Activated B cell treated with CpG ODN at 0.5 μM for 24 hours (primary cell): Measurements from ENCODE around the gene BACE1. TPM values are rescaled to one million over a fixed set of nuclear protein-coding genes. Genes with fewer than 3 reads are reported as not detected.

Source experiments
- ATAC-seq: fragments of 200-7000 bp; cut with Tn5 transposase; one replicate; pipeline ENCODE4 v1.10.0; 2021; ENCODE audit warnings: low read depth, mild to moderate bottlenecking, moderate library complexity
- CTCF ChIA-PET: fragments of 350-600 bp; sonication (Branson Sonifier 250); formaldehyde crosslinking; loops from one replicate; lab custom pipeline; 2021; ENCODE audit warnings: antibody characterized with exemption; lab: Charles Lee
- POLR2A ChIA-PET: fragments of 350-600 bp; sonication (Branson Sonifier 250); formaldehyde crosslinking; loops from one replicate; lab custom pipeline; 2021; ENCODE audit warnings: antibody characterized with exemption; lab: Charles Lee
- DNase-seq: peaks from one replicate; pipeline ENCODE4 v3.0.0; 2022
- H3K27ac Mint-ChIP-seq: one replicate; pipeline ENCODE4 v1.8.0; 2020; ENCODE audit warnings: mixed read lengths
- H3K27me3 Mint-ChIP-seq: one replicate; pipeline ENCODE4 v1.8.0; 2021; ENCODE audit warnings: mixed read lengths
- H3K36me3 Mint-ChIP-seq: one replicate; pipeline ENCODE4 v1.8.0; 2021; ENCODE audit warnings: low read depth, mixed read lengths
- H3K4me1 Mint-ChIP-seq: one replicate; pipeline ENCODE4 v1.8.0; 2021; ENCODE audit warnings: mixed read lengths
- H3K4me3 Mint-ChIP-seq: one replicate; pipeline ENCODE4 v1.8.0; 2020; ENCODE audit warnings: mild to moderate bottlenecking, mixed read lengths
- H3K9me3 Mint-ChIP-seq: one replicate; pipeline ENCODE4 v1.8.0; 2020; ENCODE audit warnings: mixed read lengths
- intact Hi-C: fragments of 100-400 bp; cut with micrococcal nuclease; formaldehyde crosslinking; loops from one replicate; pipeline ENCODE4 v1.15.1; 2024
- total RNA-seq: library from RNA; stranded (reverse); gene quantifications from 2 replicates; pipeline ENCODE4 v1.2.3, GENCODE V29; 2022
- TF ChIP-seq, protein P1 (sequence below): fragments of 200-600 bp; IDR thresholded peaks from one replicate; pipeline ENCODE4 v1.8.0; 2022; ENCODE audit warnings: antibody characterized with exemption, mild to moderate bottlenecking

The BACE1 gene
- total RNA-seq, 1 donor from 2014 or later: not detected

DNA sequence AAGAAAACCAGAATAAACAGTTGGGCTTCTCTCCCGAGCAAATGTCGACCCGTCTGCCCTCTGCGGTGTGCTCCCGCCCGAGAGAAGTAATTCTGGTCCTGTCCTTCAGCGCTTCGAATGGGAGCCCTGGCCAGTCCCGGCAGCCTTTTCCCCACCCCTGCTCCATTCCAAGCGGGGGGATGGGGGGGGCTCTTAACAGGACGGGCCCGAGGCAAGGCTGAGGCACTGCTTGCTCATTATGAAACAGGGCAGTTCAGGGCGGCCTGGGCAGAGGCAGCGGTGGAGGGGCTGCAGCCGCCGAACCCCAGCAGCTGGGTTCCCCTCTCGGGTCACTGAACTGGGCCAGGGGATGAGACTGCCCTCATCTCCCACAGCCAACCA is 15.8 kb downstream of the BACE1 start:
- TF ChIP-seq, protein P1, sequence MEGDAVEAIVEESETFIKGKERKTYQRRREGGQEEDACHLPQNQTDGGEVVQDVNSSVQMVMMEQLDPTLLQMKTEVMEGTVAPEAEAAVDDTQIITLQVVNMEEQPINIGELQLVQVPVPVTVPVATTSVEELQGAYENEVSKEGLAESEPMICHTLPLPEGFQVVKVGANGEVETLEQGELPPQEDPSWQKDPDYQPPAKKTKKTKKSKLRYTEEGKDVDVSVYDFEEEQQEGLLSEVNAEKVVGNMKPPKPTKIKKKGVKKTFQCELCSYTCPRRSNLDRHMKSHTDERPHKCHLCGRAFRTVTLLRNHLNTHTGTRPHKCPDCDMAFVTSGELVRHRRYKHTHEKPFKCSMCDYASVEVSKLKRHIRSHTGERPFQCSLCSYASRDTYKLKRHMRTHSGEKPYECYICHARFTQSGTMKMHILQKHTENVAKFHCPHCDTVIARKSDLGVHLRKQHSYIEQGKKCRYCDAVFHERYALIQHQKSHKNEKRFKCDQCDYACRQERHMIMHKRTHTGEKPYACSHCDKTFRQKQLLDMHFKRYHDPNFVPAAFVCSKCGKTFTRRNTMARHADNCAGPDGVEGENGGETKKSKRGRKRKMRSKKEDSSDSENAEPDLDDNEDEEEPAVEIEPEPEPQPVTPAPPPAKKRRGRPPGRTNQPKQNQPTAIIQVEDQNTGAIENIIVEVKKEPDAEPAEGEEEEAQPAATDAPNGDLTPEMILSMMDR: no peak
- Mint-ChIP-seq H3K4me3 (no peak overlapping the region), H3K36me3 (no peaks in the 10 kb centered on the region), H3K9me3 (no peaks in the 10 kb centered on the region), H3K4me1 (no peaks in the 10 kb centered on the region), H3K27me3 (peaks cover 4% of the 10 kb centered on the region), H3K27ac (no peak overlapping the region)
- ChIA-PET CTCF (no interaction called here), POLR2A (no interaction called here)
- ATAC-seq (no peak), DNase-seq (no peak)
- intact Hi-C loops: no loop called here

DNA sequence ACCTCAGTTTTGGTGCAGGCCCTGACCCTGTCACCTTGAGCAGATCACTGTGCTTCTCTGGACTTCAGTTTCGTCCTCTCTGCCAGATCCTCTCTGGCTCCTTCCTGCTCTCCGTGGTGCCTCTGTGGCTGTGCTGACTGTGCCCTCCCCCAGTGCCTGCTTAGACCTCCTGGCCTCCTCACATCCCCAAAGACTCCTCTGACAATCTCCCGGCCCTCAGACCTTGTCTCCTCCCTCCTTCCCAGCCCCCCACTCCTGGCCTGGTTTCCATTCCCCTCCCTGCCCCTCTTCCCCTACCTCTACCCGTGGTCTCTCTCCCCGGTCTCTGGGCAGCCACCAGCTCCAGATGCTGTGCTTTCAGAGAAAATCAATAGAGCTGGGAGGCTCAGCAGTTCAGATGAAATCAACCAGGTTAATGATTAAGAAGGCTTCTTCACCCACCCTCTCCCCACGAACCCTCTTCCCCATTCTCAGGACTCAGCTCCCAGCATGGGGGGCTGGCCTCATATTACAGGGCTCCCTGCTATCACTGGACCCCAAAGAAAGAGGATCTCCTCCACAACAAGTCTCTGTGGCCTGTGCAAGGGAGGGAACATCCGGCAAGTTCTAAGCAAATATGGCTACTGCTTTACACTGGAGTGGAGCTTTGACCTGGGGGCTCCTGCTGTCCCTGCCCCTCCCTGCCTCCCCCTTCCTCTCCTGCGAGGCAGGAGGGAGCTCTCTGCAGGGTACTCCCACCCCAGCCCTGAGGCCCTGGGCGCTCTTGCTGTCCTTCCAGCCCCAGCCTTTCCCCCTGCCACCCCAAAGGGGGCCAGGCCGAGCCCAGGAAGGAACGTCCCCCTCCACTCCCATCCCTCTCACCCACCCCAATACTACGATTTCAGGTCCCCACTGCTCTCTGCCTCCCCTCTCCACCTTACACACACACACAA is 16.4 kb downstream of the BACE1 start:
- peaks cover 4% of the 10 kb centered on the region for H3K27me3 Mint-ChIP-seq
- ATAC-seq (no peak), DNase-seq (no peak)
- no peaks in the 10 kb centered on the region for H3K9me3 Mint-ChIP-seq
- H3K4me3 Mint-ChIP-seq: no peak overlapping the region
- TF ChIP-seq, protein P1: no peak
- ChIA-PET POLR2A (no interaction called here), CTCF (no interaction called here)
- intact Hi-C loops: no loop called here
- H3K27ac Mint-ChIP-seq: no peak overlapping the region
- no peaks in the 10 kb centered on the region for H3K36me3 Mint-ChIP-seq
- no peaks in the 10 kb centered on the region for H3K4me1 Mint-ChIP-seq

DNA sequence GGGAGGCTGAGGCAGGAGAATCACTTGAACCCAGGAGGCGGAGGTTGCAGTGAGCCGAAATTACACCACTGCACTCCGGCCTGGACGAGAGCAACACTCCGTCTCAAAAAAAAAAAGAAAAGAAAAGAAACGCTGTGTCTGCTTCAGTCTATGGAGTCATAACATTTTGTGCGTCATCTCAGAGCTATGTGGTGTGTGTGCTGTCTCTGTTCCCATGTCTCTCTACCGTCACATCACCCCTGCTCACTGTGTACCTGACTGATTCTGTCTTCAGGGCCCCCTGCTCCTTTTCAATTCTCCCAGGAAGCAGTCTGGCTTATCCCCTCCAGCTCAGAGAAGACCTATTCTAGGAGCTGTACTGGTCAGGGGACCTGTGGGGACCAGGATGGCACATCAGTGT is 17.9 kb downstream of the BACE1 start:
- ATAC-seq (no peak), DNase-seq (no peak)
- ChIA-PET POLR2A (no interaction called here), CTCF (no interaction called here)
- Mint-ChIP-seq H3K27me3 (peaks cover 2% of the 10 kb centered on the region), H3K27ac (no peak overlapping the region), H3K4me1 (no peaks in the 10 kb centered on the region), H3K4me3 (no peak overlapping the region), H3K9me3 (no peaks in the 10 kb centered on the region), H3K36me3 (no peaks in the 10 kb centered on the region)
- TF ChIP-seq, protein P1: no peak
- intact Hi-C loops: no loop called here

DNA sequence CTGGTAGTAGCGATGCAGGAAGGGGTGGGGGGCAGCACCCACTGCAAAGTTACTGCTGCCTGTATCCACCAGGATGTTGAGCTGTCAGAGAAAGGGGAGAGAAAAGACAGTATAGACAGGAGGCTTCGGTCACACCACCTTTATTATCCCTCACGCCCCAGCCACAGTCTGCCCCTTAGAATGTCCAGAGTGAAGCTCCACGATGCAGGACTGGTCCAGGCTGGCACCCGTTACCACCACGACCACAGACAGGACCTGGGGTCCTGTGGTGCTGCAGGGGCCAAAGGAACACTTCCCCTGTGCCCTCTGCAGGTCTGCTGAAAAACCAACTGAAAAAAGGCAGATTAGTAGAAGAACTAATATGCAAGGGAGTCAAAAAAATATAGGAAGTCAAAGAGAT is 19.2 kb downstream of the BACE1 start:
- ChIA-PET CTCF (no interaction called here), POLR2A (no interaction called here)
- no peak for DNase-seq
- intact Hi-C loops: no loop called here
- Mint-ChIP-seq H3K4me3 (no peak overlapping the region), H3K27ac (no peak overlapping the region), H3K36me3 (no peaks in the 10 kb centered on the region), H3K4me1 (no peaks in the 10 kb centered on the region), H3K9me3 (no peaks in the 10 kb centered on the region), H3K27me3 (peaks cover 2% of the 10 kb centered on the region)
- TF ChIP-seq, protein P1: no peak
- no peak for ATAC-seq

DNA sequence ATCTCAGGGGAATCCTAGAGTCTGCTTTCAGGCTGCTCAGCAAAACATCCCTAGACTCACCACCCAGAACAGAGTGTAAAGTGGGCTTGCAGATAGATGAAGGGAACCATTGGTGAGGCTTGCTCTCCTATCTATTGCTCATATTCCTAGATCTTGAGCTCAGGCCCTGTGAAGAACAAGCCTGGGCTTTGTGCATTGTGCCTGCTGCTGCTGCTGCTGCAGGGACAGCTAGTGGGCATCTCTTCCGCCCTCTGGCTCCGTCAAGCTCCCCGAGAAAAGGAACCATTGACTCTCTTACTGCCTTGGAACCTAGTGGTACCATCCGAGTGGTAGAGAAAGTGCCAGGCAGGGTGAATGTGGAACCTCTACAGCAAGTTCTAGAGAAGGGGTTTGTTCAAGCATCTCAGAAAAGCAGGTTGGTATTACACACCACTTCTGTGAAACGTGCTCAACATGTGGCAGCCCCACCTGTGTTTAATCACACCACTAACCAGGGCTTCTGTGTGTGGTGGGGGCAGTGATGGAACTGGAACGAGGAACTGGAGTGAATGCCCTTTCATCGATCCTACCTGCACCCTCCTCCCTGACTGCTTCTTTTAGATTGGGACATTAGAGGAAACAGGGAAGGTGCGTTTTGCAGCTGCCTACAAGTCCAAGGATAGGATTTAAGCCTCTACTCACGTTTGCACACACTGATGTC is 20.5 kb downstream of the BACE1 start:
- Mint-ChIP-seq H3K27me3 (no peaks in the 10 kb centered on the region), H3K36me3 (no peaks in the 10 kb centered on the region), H3K4me1 (no peaks in the 10 kb centered on the region), H3K9me3 (no peaks in the 10 kb centered on the region), H3K27ac (no peak overlapping the region), H3K4me3 (no peak overlapping the region)
- intact Hi-C loops: no loop called here
- no peak for DNase-seq
- CTCF ChIA-PET: no interaction called here
- POLR2A ChIA-PET: no interaction called here
- ATAC-seq: no peak
- TF ChIP-seq, protein P1: no peak
